ENCODE measurements around the gene MUS81. TPM values are rescaled to one million over a fixed set of nuclear protein-coding genes. Genes with fewer than 3 reads are reported as not detected.

MUS81 gene
- total and polyA plus RNA-seq, 9 of the 15 experiments (the other 6 are each of a cell fraction or from before 2014, with no cell fraction given): 13.4 to 118 (median 53.7) TPM

DNA sequence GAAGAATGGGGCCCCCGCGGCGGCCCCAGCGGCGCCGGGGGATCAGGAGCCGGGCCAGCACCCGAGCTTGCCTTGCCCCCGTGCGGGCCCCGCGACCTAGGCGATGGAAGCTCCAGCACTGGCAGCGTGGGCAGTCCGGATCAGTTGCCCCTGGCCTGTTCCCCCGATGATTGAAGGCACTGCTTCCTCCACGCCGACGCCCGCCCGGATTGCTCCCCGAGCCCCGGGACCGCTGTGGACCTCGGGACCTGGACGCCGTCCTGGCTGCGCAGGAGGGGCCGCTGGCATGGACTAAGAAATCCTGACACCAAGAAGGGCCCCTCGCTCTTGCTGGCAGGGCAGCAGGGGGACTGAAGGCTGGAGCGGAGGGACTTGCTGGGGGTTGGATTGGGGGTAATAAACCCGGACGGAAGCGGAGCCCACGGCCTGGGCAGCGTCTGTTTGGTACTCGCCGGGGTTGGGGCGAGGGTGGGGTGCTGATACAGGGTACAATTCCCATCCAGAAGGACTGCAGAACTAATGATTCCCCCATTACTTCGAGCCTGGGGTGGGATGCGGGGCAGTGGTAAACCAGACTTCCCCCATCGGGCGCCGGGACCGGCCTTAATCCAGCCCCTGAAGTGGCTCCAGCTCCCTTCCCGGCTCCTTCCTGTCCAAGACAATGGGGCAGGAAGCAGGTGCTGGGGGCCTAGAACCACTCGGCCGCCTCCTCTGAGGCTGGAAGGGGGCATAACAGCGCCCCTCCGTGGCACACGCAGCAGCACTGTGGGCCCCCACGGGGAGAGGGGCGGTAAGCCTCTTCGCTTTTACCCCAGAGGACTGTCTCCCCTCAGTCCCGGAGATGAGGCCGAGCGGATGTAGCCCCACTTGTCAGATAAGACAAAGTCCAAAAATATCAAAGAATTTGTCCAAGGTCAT, 31.2 kb downstream of the MUS81 start (continued):
- TF ChIP-seq, protein P1, sequence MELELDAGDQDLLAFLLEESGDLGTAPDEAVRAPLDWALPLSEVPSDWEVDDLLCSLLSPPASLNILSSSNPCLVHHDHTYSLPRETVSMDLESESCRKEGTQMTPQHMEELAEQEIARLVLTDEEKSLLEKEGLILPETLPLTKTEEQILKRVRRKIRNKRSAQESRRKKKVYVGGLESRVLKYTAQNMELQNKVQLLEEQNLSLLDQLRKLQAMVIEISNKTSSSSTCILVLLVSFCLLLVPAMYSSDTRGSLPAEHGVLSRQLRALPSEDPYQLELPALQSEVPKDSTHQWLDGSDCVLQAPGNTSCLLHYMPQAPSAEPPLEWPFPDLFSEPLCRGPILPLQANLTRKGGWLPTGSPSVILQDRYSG (tag; conservative IDR thresholded peaks at IDR 0.05; ENCODE audit: low read depth): no peak
- TF ChIP-seq, protein P2, sequence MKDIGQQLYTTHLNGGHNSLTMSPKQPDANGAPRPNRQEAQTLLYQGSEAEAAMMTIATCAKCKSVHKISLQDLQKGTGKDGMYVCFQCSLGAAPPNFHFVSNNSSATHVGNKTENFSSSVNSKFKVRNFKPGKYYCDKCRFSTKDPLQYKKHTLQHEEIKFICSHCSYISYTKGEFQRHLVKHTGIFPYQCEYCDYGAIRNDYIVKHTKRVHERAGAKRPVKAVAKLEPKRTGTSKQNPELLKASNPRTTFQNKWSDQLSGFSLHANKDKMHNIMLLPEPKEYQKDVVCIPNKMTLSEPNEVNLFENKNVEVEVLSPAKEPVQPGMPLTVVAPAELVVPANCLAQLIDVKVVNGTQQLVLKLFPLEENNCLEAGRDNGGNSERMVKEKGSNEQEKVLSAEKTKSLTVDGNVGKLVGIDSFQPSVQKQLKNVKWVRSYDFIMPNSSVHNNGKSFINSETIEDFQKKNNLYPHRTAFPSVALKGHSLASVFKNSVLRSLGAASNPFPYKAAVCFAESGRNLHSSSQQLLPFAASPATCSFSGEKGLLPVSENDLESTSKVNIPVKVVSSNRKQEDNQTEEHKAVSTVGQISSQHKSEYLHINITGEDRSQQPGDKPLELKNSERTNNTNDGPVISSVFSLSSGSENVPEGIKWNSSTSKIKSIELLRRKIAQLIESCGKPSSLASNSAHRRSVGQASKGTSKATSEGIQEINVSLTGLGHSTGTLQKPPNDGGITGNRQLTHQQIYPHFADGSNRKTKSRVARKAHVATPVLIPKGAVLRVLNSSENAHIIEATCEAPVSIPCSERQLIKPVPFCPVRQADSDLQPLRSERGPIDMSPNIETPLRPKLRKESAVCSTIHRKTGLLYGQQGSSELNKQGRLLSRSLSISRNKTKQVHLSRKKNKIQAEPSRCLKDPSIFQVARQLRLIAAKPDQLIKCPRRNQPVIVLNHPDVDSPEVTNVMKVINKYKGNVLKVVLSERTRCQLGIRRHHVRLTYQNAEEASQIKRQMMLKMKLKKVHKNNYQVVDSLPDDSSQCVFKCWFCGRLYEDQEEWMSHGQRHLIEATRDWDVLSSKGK (CRISPR knock-in tag; IDR thresholded peaks at IDR 0.05): no peak
- TF ChIP-seq, protein P3, sequence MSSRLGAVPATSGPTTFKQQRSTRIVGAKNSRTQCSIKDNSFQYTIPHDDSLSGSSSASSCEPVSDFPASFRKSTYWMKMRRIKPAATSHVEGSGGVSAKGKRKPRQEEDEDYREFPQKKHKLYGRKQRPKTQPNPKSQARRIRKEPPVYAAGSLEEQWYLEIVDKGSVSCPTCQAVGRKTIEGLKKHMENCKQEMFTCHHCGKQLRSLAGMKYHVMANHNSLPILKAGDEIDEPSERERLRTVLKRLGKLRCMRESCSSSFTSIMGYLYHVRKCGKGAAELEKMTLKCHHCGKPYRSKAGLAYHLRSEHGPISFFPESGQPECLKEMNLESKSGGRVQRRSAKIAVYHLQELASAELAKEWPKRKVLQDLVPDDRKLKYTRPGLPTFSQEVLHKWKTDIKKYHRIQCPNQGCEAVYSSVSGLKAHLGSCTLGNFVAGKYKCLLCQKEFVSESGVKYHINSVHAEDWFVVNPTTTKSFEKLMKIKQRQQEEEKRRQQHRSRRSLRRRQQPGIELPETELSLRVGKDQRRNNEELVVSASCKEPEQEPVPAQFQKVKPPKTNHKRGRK (tag; IDR thresholded peaks at IDR 0.05): no peak
- TF ChIP-seq TBL1XR1 (IDR thresholded peaks at IDR 0.05; ENCODE audit: low read length in 2 of 2): no peak
- no peak for TF ChIP-seq GTF2A2 (tag; IDR thresholded peaks at IDR 0.05)
- peak; percentile 50; the same call in 1 of the 2 replicates for TF ChIP-seq LCOR (CRISPR knock-in tag; IDR thresholded peaks at IDR 0.05)
- 0 out of 2 replicates have a peak, but pooled peaks have one; percentile 70 for TF ChIP-seq ZNF77 (CRISPR knock-in tag; IDR thresholded peaks at IDR 0.05)
- TF ChIP-seq, protein P4, sequence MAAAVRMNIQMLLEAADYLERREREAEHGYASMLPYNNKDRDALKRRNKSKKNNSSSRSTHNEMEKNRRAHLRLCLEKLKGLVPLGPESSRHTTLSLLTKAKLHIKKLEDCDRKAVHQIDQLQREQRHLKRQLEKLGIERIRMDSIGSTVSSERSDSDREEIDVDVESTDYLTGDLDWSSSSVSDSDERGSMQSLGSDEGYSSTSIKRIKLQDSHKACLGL (CRISPR knock-in tag; IDR thresholded peaks at IDR 0.05; ENCODE audit: borderline replicate concordance, poor library complexity, severe bottlenecking): no peak
- peak; percentile 33; the same call in 1 of the 2 replicates for TF ChIP-seq SAFB (IDR thresholded peaks at IDR 0.05; ENCODE audit: borderline replicate concordance, low read depth, low read length)
- 0 out of 2 replicates have a peak, but pooled peaks have one; percentile 30 for TF ChIP-seq ELF4 (CRISPR knock-in tag; IDR thresholded peaks at IDR 0.05)
- 0 out of 2 replicates have a peak, but pooled peaks have one; percentile 20 for TF ChIP-seq SP1 (CRISPR knock-in tag; IDR thresholded peaks at IDR 0.05)
- TF ChIP-seq, protein P5, sequence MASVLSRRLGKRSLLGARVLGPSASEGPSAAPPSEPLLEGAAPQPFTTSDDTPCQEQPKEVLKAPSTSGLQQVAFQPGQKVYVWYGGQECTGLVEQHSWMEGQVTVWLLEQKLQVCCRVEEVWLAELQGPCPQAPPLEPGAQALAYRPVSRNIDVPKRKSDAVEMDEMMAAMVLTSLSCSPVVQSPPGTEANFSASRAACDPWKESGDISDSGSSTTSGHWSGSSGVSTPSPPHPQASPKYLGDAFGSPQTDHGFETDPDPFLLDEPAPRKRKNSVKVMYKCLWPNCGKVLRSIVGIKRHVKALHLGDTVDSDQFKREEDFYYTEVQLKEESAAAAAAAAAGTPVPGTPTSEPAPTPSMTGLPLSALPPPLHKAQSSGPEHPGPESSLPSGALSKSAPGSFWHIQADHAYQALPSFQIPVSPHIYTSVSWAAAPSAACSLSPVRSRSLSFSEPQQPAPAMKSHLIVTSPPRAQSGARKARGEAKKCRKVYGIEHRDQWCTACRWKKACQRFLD (CRISPR knock-in tag; IDR thresholded peaks at IDR 0.05): no peak
- TF ChIP-seq MTF1 (CRISPR knock-in tag; IDR thresholded peaks at IDR 0.05; ENCODE audit: borderline replicate concordance): no peak
- TF ChIP-seq NCOA1 (IDR thresholded peaks at IDR 0.05; ENCODE audit: low read depth): 0 out of 2 replicates have a peak, but pooled peaks have one; percentile 17
- no peak for TF ChIP-seq HDAC8 (tag; IDR thresholded peaks at IDR 0.05)
- TF ChIP-seq ETV1 (tag; conservative IDR thresholded peaks at IDR 0.05; ENCODE audit: low read depth): peak; percentile 88
- no peak for TF ChIP-seq ZNF175 (CRISPR knock-in tag; IDR thresholded peaks at IDR 0.05; ENCODE audit: low read depth)
- TF ChIP-seq ZNF766 (CRISPR knock-in tag; conservative IDR thresholded peaks at IDR 0.05): no peak
